ENCODE measurements around the gene CCDC57. TPM values are rescaled to one million over a fixed set of nuclear protein-coding genes. Genes with fewer than 3 reads are reported as not detected.

The CCDC57 gene
- total and polyA plus RNA-seq, 2 experiments from 2014 or later: 10.6 to 15.3 TPM

DNA sequence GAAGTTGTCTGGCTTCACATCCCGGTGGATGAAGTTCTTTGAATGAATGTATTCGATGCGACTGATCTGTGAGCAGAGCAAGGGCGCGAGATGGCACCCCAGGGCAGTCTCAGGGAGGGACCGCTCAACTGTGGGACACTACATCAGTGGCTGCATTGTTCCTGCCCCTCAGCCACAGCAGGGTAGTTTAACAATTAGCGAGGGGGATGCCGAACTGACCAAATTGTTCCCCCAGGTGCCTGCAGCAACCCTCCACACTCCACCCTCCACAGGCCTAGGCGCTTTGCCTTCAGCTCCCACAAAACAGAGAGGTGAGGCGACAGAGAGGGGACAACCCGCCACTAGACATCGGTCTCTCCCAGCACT, 40.5 kb upstream of the CCDC57 start:
- 91 to 92% methylated on average over 12 of the region's 12 CpGs for WGBS, 2 experiments (ENCODE audit: low coverage in 1 of 2, low lambda C conversion rate in 2 of 2, missing lambda C conversion rate in 2 of 2)
- Histone ChIP-seq H2AFZ (no peak overlapping the region), H3K4me1 (ENCODE audit: insufficient read depth) (no peaks in the 10 kb centered on the region), H4K20me1 (ENCODE audit: insufficient read depth) (no peaks in the 10 kb centered on the region), H3K27ac (no peak overlapping the region), H3K4me3 (no peak overlapping the region), H3K27me3 (replicated peaks; ENCODE audit: insufficient read depth) (no peaks in the 10 kb centered on the region), H3K9ac (no peak overlapping the region), H3K79me2 (ENCODE audit: insufficient read depth) (peaks cover 88% of the 10 kb centered on the region), H3K36me3 (ENCODE audit: low read depth) (peaks cover 55% of the 10 kb centered on the region), H3K9me3 (ENCODE audit: low read depth) (no peaks in the 10 kb centered on the region), H3K4me2 (ENCODE audit: unreplicated experiment) (no peak overlapping the region), H3K9me2 (ENCODE audit: insufficient read depth) (no peaks in the 10 kb centered on the region), H3F3A (ENCODE audit: insufficient read depth) (peaks cover 29% of the 10 kb centered on the region)
- TF ChIP-seq EZH2 (IDR thresholded peaks at IDR 0.05; ENCODE audit: insufficient read depth, poor library complexity, severe bottlenecking) (no peak), EZH2phosphoT487 (IDR thresholded peaks at IDR 0.05; ENCODE audit: insufficient read depth, low read depth) (no peak)
- in situ Hi-C loops (cut with MboI): no loop called here
- no peak for DNase-seq

DNA sequence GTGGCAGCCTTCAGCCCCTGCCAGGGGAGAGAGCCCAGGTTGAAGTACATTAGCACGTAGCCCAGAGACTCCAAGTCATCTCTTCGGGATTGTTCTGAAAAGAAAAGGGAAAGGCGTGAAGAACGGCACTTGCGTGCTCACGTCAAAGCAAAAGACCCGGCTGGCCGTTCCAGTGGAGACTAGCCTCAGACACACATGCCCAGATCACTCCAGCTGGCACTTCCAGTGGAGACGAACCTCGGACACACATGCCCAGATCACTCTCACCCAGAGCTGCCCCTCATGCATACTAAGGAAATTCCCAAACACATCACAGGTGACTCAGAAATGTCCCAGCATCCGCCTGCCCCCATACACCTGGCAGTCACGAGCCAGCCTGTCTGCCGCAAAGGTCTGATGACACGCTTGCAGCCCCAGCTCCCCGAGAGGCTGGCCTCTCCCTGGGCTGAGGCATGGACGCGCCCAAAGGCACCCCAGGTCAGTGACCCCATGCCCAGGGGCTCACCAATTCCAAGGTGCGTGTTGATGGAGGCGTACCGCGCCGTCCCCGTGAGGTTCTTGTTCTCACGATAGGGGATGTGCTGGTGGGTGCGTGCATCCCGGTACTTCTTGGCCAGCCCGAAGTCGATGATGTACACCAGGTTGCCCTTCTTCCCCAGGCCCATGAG, 40.0 kb upstream of the CCDC57 start:
- no peak for DNase-seq
- Histone ChIP-seq H3K4me1 (ENCODE audit: insufficient read depth) (no peaks in the 10 kb centered on the region), H2AFZ (no peak overlapping the region), H3K9me3 (ENCODE audit: low read depth) (no peaks in the 10 kb centered on the region), H3F3A (ENCODE audit: insufficient read depth) (peaks cover 34% of the 10 kb centered on the region), H4K20me1 (ENCODE audit: insufficient read depth) (no peaks in the 10 kb centered on the region), H3K79me2 (ENCODE audit: insufficient read depth) (peaks cover 88% of the 10 kb centered on the region), H3K9ac (no peak overlapping the region), H3K27ac (no peak overlapping the region), H3K9me2 (ENCODE audit: insufficient read depth) (no peaks in the 10 kb centered on the region), H3K4me2 (ENCODE audit: unreplicated experiment) (no peak overlapping the region), H3K36me3 (ENCODE audit: low read depth) (peaks cover 58% of the 10 kb centered on the region), H3K27me3 (replicated peaks; ENCODE audit: insufficient read depth) (no peaks in the 10 kb centered on the region), H3K4me3 (no peak overlapping the region)
- no peak for TF ChIP-seq EZH2 (IDR thresholded peaks at IDR 0.05; ENCODE audit: insufficient read depth, poor library complexity, severe bottlenecking)
- no peak for TF ChIP-seq EZH2phosphoT487 (IDR thresholded peaks at IDR 0.05; ENCODE audit: insufficient read depth, low read depth)
- in situ Hi-C loops (cut with MboI): no loop called here
- 94 to 97% methylated on average over 28 of the region's 28 CpGs for WGBS, 2 experiments (ENCODE audit: low coverage in 1 of 2, low lambda C conversion rate in 2 of 2, missing lambda C conversion rate in 2 of 2)

GRCh38 chr17:82250868-82251500, 38.3 kb upstream of the CCDC57 start:
- Histone ChIP-seq H3K79me2 (ENCODE audit: insufficient read depth) (peaks cover 80% of the 10 kb centered on the region), H4K20me1 (ENCODE audit: insufficient read depth) (peaks cover 4% of the 10 kb centered on the region; the same call in 1 of the 2 replicates), H3K27me3 (replicated peaks; ENCODE audit: insufficient read depth) (no peaks in the 10 kb centered on the region), H3K27ac (no peak overlapping the region), H3K9me3 (ENCODE audit: low read depth) (no peaks in the 10 kb centered on the region), H3K36me3 (ENCODE audit: low read depth) (peaks cover 53% of the 10 kb centered on the region), H3K9me2 (ENCODE audit: insufficient read depth) (no peaks in the 10 kb centered on the region), H2AFZ (no peak overlapping the region), H3K4me1 (ENCODE audit: insufficient read depth) (peaks cover 16% of the 10 kb centered on the region), H3K9ac (no peak overlapping the region), H3K4me2 (ENCODE audit: unreplicated experiment) (no peak overlapping the region), H3F3A (ENCODE audit: insufficient read depth) (peaks cover 51% of the 10 kb centered on the region), H3K4me3 (no peak overlapping the region)
- in situ Hi-C loops (cut with MboI): no loop called here
- no peak for TF ChIP-seq EZH2 (IDR thresholded peaks at IDR 0.05; ENCODE audit: insufficient read depth, poor library complexity, severe bottlenecking)
- TF ChIP-seq EZH2phosphoT487 (IDR thresholded peaks at IDR 0.05; ENCODE audit: insufficient read depth, low read depth): no peak
- WGBS, 2 experiments (ENCODE audit: low coverage in 1 of 2, low lambda C conversion rate in 2 of 2, missing lambda C conversion rate in 2 of 2): 95 to 96% methylated on average over 21 to 25 of the region's 25 CpGs
- DNase-seq: no peak

- in situ Hi-C loops (cut with MboI): no loop called here
- H3K27ac ChIP-seq: no peak overlapping the region
- 83 to 85% methylated on average over 31 to 33 of the region's 33 CpGs for WGBS, 2 experiments (ENCODE audit: low coverage in 1 of 2, low lambda C conversion rate in 2 of 2, missing lambda C conversion rate in 2 of 2)
- no peak for TF ChIP-seq EZH2phosphoT487 (IDR thresholded peaks at IDR 0.05; ENCODE audit: insufficient read depth, low read depth)
- no peak for TF ChIP-seq EZH2 (IDR thresholded peaks at IDR 0.05; ENCODE audit: insufficient read depth, poor library complexity, severe bottlenecking)
- peaks cover 47% of the 10 kb centered on the region for H3K36me3 ChIP-seq (ENCODE audit: low read depth)
- no peak for DNase-seq
- H3K9me2 ChIP-seq (ENCODE audit: insufficient read depth): no peaks in the 10 kb centered on the region
- H2AFZ ChIP-seq: no peak overlapping the region
- H4K20me1 ChIP-seq (ENCODE audit: insufficient read depth): peaks cover 6% of the 10 kb centered on the region; the same call in 1 of the 2 replicates
- H3K9ac ChIP-seq: no peak overlapping the region
- no peaks in the 10 kb centered on the region for H3K27me3 ChIP-seq (replicated peaks; ENCODE audit: insufficient read depth)
- no peaks in the 10 kb centered on the region for H3K9me3 ChIP-seq (ENCODE audit: low read depth)
- H3F3A ChIP-seq (ENCODE audit: insufficient read depth): peaks cover 53% of the 10 kb centered on the region
- H3K79me2 ChIP-seq (ENCODE audit: insufficient read depth): peaks cover 73% of the 10 kb centered on the region
- H3K4me1 ChIP-seq (ENCODE audit: insufficient read depth): peaks cover 17% of the 10 kb centered on the region
- no peak overlapping the region for H3K4me2 ChIP-seq (ENCODE audit: unreplicated experiment)
- H3K4me3 ChIP-seq: no peak overlapping the region
Measured at GRCh38 chr17:82249896-82250581, 37.4 kb upstream of the CCDC57 start.
